ENCODE data around the gene SCARB1.

GRCh38 chr12:124893792-124894516 is 30.3 kb upstream of the SCARB1 start:
- TF ChIP-seq, protein P1, sequence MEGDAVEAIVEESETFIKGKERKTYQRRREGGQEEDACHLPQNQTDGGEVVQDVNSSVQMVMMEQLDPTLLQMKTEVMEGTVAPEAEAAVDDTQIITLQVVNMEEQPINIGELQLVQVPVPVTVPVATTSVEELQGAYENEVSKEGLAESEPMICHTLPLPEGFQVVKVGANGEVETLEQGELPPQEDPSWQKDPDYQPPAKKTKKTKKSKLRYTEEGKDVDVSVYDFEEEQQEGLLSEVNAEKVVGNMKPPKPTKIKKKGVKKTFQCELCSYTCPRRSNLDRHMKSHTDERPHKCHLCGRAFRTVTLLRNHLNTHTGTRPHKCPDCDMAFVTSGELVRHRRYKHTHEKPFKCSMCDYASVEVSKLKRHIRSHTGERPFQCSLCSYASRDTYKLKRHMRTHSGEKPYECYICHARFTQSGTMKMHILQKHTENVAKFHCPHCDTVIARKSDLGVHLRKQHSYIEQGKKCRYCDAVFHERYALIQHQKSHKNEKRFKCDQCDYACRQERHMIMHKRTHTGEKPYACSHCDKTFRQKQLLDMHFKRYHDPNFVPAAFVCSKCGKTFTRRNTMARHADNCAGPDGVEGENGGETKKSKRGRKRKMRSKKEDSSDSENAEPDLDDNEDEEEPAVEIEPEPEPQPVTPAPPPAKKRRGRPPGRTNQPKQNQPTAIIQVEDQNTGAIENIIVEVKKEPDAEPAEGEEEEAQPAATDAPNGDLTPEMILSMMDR (IDR thresholded peaks at IDR 0.05), result no peak
- TF ChIP-seq POLR2A (IDR thresholded peaks at IDR 0.05), result no peak
